ENCODE measurements around the gene RHBDD1. TPM values are rescaled to one million over a fixed set of nuclear protein-coding genes. Genes with fewer than 3 reads are reported as not detected.

RHBDD1 gene
- total RNA-seq, 2 donors from 2014 or later: 7.9 to 9.9 TPM

GRCh38 chr2:226909836-226910235, 74.0 kb downstream of the RHBDD1 start:
- ATAC-seq: no peak
- TF ChIP-seq CTCF (IDR thresholded peaks at IDR 0.05) (no peak), POLR2A (IDR thresholded peaks at IDR 0.05) (no peak)
- 76 to 82% methylated on average over 2 of the region's 2 CpGs for WGBS, 2 donors
- DNase-seq: no peak
- no peak overlapping the region for H3K27ac ChIP-seq
- no peaks in the 10 kb centered on the region for H3K27me3 ChIP-seq
- H3K36me3 ChIP-seq (replicated peaks in 1 of 2; ENCODE audit: insufficient read depth in 1 of 2, low read depth in 2 of 2): peaks cover 0 to 3% of the 10 kb centered on the region in 2 donors
- intact Hi-C loops (cut with DNase I): no loop called here
- H3K4me3 ChIP-seq: no peak overlapping the region
- H3K9me3 ChIP-seq: no peaks in the 10 kb centered on the region
- H3K4me1 ChIP-seq: no peaks in the 10 kb centered on the region

DNA sequence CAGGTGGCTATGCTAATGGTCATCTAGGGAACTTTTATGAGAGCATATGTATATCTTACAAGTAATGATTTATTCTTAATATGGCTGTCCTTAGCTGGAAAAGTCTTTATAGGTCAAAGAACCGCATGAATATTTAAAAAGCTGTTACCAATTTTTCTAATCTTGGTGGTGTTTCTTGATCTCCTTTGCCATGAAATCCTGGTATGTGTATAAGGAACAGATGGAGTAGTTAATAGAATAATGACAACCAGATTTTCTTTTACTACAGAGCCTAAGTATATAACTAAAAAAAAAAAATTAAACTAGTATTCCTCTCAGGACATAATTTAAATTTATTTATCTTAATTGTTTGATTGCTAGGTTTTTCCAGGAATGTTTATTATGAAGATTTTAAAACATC, 74.5 kb downstream of the RHBDD1 start:
- H3K27me3 ChIP-seq: no peaks in the 10 kb centered on the region
- TF ChIP-seq POLR2A (IDR thresholded peaks at IDR 0.05) (no peak), CTCF (IDR thresholded peaks at IDR 0.05) (no peak)
- H3K9me3 ChIP-seq: no peaks in the 10 kb centered on the region
- intact Hi-C loops (cut with DNase I): no loop called here
- no peak overlapping the region for H3K4me3 ChIP-seq
- H3K36me3 ChIP-seq (replicated peaks in 1 of 2; ENCODE audit: insufficient read depth in 1 of 2, low read depth in 2 of 2): peaks cover 0 to 3% of the 10 kb centered on the region in 2 donors
- no peaks in the 10 kb centered on the region for H3K4me1 ChIP-seq
- ATAC-seq: no peak
- no peak for DNase-seq
- 71 to 100% methylated on average over 1 of the region's 1 CpG for WGBS, 2 donors
- no peak overlapping the region for H3K27ac ChIP-seq

DNA sequence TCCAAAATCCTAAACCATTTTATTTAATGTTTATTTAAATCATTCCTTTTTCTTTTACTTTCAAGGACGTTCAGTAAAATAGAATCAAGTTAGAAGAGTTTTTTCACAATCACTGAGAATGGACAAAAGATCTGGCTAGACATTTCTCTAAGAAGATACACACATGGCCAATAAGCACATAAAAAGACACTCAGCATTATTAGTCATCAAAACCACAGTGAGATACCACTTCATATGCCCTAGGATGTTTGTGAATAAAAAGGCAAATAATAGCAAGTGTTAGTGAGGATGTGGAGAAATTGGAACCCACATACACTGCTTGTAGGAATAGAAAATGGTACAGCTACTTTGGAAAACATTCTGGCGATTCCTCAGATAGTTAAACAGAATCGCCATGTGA, 76.1 kb downstream of the RHBDD1 start:
- ATAC-seq (no peak), DNase-seq (no peak)
- Histone ChIP-seq H3K4me3 (no peak overlapping the region), H3K4me1 (no peaks in the 10 kb centered on the region), H3K27ac (no peak overlapping the region), H3K9me3 (no peaks in the 10 kb centered on the region), H3K27me3 (no peaks in the 10 kb centered on the region), H3K36me3 (replicated peaks in 1 of 2; ENCODE audit: insufficient read depth in 1 of 2, low read depth in 2 of 2) (peaks cover 0 to 3% of the 10 kb centered on the region in 2 donors)
- WGBS, 2 donors: 95 to 96% methylated on average over 3 of the region's 3 CpGs
- no peak for TF ChIP-seq CTCF (IDR thresholded peaks at IDR 0.05)
- no peak for TF ChIP-seq POLR2A (IDR thresholded peaks at IDR 0.05)
- intact Hi-C loops (cut with DNase I): no loop called here

- H3K9me3 ChIP-seq: no peaks in the 10 kb centered on the region
- DNase-seq (no peak), ATAC-seq (no peak)
- H3K27me3 ChIP-seq: no peaks in the 10 kb centered on the region
- H3K27ac ChIP-seq: no peak overlapping the region
- TF ChIP-seq CTCF (IDR thresholded peaks at IDR 0.05) (no peak), POLR2A (IDR thresholded peaks at IDR 0.05) (no peak)
- intact Hi-C loops (cut with DNase I): no loop called here
- no peak overlapping the region for H3K4me3 ChIP-seq
- peaks cover 0 to 3% of the 10 kb centered on the region in 2 donors for H3K36me3 ChIP-seq (replicated peaks in 1 of 2; ENCODE audit: insufficient read depth in 1 of 2, low read depth in 2 of 2)
- no peaks in the 10 kb centered on the region for H3K4me1 ChIP-seq
Observed at GRCh38 chr2:226913641-226914040, 77.8 kb downstream of the RHBDD1 start.

- intact Hi-C loops (cut with DNase I): no loop called here
- TF ChIP-seq POLR2A (IDR thresholded peaks at IDR 0.05) (no peak), CTCF (IDR thresholded peaks at IDR 0.05) (no peak)
- ATAC-seq: no peak
Observed at GRCh38 chr2:226915846-226916360, 80.0 kb downstream of the RHBDD1 start.

More at GRCh38 chr2:226915846-226916360, 80.0 kb downstream of the RHBDD1 start:
- DNase-seq: no peak
- Histone ChIP-seq H3K27ac (no peak overlapping the region), H3K36me3 (replicated peaks in 1 of 2; ENCODE audit: insufficient read depth in 1 of 2, low read depth in 2 of 2) (peaks cover 0 to 3% of the 10 kb centered on the region in 2 donors), H3K4me3 (no peak overlapping the region), H3K27me3 (no peaks in the 10 kb centered on the region), H3K4me1 (no peaks in the 10 kb centered on the region), H3K9me3 (no peaks in the 10 kb centered on the region)
- WGBS, 2 donors: 82 to 84% methylated on average over 6 of the region's 6 CpGs
